Neural progenitor cell (in vitro differentiated cells): Measurements from ENCODE around the gene TSHZ1. TPM values are rescaled to one million over a fixed set of nuclear protein-coding genes. Genes with fewer than 3 reads are reported as not detected.

Experiments used
- DNase-seq: peaks from one replicate; pipeline ENCODE4 v3.0.0-alpha.2; 2016; ENCODE audit warnings: low spot score
- H2AFZ ChIP-seq: fragments of 200-600 bp; sonication (generic); replicated peaks from 2 replicates; pipeline ENCODE4 v1.6.1; 2016; ENCODE audit warnings: antibody characterized with exemption
- H3F3A ChIP-seq: fragments of 200-600 bp; sonication (generic); 2 replicates; pipeline ENCODE4 v1.6.1; 2016; ENCODE audit warnings: antibody characterized with exemption, low read depth
- H3K27ac ChIP-seq: fragments of 200-600 bp; sonication (generic); 2 replicates; pipeline ENCODE4 v1.5.1; 2016; ENCODE audit warnings: mild to moderate bottlenecking
- H3K27me3 ChIP-seq: fragments of 200-600 bp; sonication (generic); 2 replicates; pipeline ENCODE4 v1.6.1; 2016; ENCODE audit warnings: mild to moderate bottlenecking, moderate library complexity
- H3K36me3 ChIP-seq: fragments of 200-600 bp; sonication (generic); 2 replicates; pipeline ENCODE4 v1.5.1; 2016
- H3K4me1 ChIP-seq: fragments of 200-600 bp; sonication (generic); 2 replicates; pipeline ENCODE4 v1.6.1; 2016; ENCODE audit warnings: mixed run types
- H3K4me2 ChIP-seq: fragments of 200-600 bp; sonication (generic); 2 replicates; pipeline ENCODE4 v1.6.1; 2016
- H3K4me3 ChIP-seq: fragments of 200-600 bp; sonication (generic); 2 replicates; pipeline ENCODE4 v1.5.1; 2016
- H3K79me2 ChIP-seq: fragments of 200-600 bp; sonication (generic); 2 replicates; pipeline ENCODE4 v1.6.1; 2016; ENCODE audit warnings: low read depth
- H3K9ac ChIP-seq: fragments of 200-600 bp; sonication (generic); 2 replicates; pipeline ENCODE4 v1.6.1; 2016
- H3K9me3 ChIP-seq: fragments of 200-600 bp; sonication (generic); 2 replicates; pipeline ENCODE4 v1.5.1; 2016; ENCODE audit warnings: low read depth
- H4K20me1 ChIP-seq: fragments of 200-600 bp; sonication (generic); 2 replicates; pipeline ENCODE4 v1.6.1; 2016; ENCODE audit warnings: low read depth
- H3K27ac Mint-ChIP-seq: 3 replicates; pipeline ENCODE4 v1.8.0; 2021; ENCODE audit warnings: mixed read lengths
- H3K27me3 Mint-ChIP-seq: 2 replicates; pipeline ENCODE4 v1.8.0; 2022; ENCODE audit warnings: low read depth, mild to moderate bottlenecking, inconsistent platforms, moderate library complexity, mixed read lengths; ENCODE audit not compliant: insufficient read depth
- H3K36me3 Mint-ChIP-seq: 3 replicates; pipeline ENCODE4 v1.8.0; 2021; ENCODE audit warnings: mixed read lengths
- H3K4me1 Mint-ChIP-seq: 3 replicates; pipeline ENCODE4 v1.8.0; 2021; ENCODE audit warnings: mixed read lengths
- H3K4me3 Mint-ChIP-seq: 3 replicates; pipeline ENCODE4 v1.8.0; 2021; ENCODE audit warnings: mild to moderate bottlenecking, moderate library complexity, mixed read lengths
- H3K9me3 Mint-ChIP-seq: 3 replicates; pipeline ENCODE4 v1.8.0; 2020; ENCODE audit warnings: mixed read lengths
- CTCF ChIP-seq: fragments of 200-600 bp; sonication (generic); IDR thresholded peaks from 2 replicates; pipeline ENCODE4 v1.5.1; 2017; ENCODE audit warnings: antibody characterized with exemption, mild to moderate bottlenecking
- EZH2 ChIP-seq: fragments of 200-600 bp; sonication (generic); IDR thresholded peaks from 2 replicates; pipeline ENCODE4 v1.6.1; 2017; ENCODE audit warnings: antibody characterized with exemption, mild to moderate bottlenecking, moderate library complexity
- EZH2phosphoT487 ChIP-seq: fragments of 200-600 bp; sonication (generic); IDR thresholded peaks from 2 replicates; pipeline ENCODE4 v1.6.1; 2017; ENCODE audit warnings: antibody characterized with exemption
- total RNA-seq: library from RNA; depleted of rRNA; stranded (reverse); fragments of >200 nt; gene quantifications from 2 replicates; pipeline ENCODE4 v1.2.3, GENCODE V29; 2015; ENCODE audit warnings: low replicate concordance

TSHZ1 gene
- total RNA-seq, 1 donor from 2014 or later = 0.06 TPM

- Histone ChIP-seq H3K79me2 (no peaks in the 10 kb centered on the region), H3K27ac (no peak overlapping the region), H3K9me3 (no peaks in the 10 kb centered on the region), H3K4me3 (no peak overlapping the region), H3K9ac (no peak overlapping the region), H4K20me1 (no peaks in the 10 kb centered on the region), H3K4me1 (peaks cover 3% of the 10 kb centered on the region), H3K36me3 (no peaks in the 10 kb centered on the region), H2AFZ (no peak overlapping the region), H3K27me3 (no peaks in the 10 kb centered on the region), H3F3A (no peaks in the 10 kb centered on the region), H3K4me2 (no peak overlapping the region)
- H3K9me3 Mint-ChIP-seq = no peaks in the 10 kb centered on the region
- DNase-seq = no peak
- H3K27ac Mint-ChIP-seq = no peak overlapping the region
- H3K4me3 Mint-ChIP-seq = no peak overlapping the region
- no peak for TF ChIP-seq CTCF
- no peak for TF ChIP-seq EZH2phosphoT487
- no peak for TF ChIP-seq EZH2
- H3K36me3 Mint-ChIP-seq = no peaks in the 10 kb centered on the region
- peaks cover 4% of the 10 kb centered on the region for H3K27me3 Mint-ChIP-seq
- H3K4me1 Mint-ChIP-seq = peaks cover 29% of the 10 kb centered on the region
Observed at GRCh38 chr18:75228967-75229366, 18.4 kb downstream of the TSHZ1 start.

- no peak overlapping the region for H3K4me3 Mint-ChIP-seq
- TF ChIP-seq EZH2 = no peak
- no peak for TF ChIP-seq CTCF
- TF ChIP-seq EZH2phosphoT487 = no peak
- no peaks in the 10 kb centered on the region for H3K36me3 Mint-ChIP-seq
- Histone ChIP-seq H3K9me3 (no peaks in the 10 kb centered on the region), H3F3A (no peaks in the 10 kb centered on the region), H3K79me2 (no peaks in the 10 kb centered on the region), H3K27ac (no peak overlapping the region), H2AFZ (no peak overlapping the region), H3K4me1 (peaks cover 3% of the 10 kb centered on the region), H3K27me3 (no peaks in the 10 kb centered on the region), H3K9ac (no peak overlapping the region), H3K4me3 (no peak overlapping the region), H3K4me2 (no peak overlapping the region), H3K36me3 (no peaks in the 10 kb centered on the region), H4K20me1 (no peaks in the 10 kb centered on the region)
- peaks cover 4% of the 10 kb centered on the region for H3K27me3 Mint-ChIP-seq
- peaks cover 24% of the 10 kb centered on the region for H3K4me1 Mint-ChIP-seq
- no peak for DNase-seq
- no peaks in the 10 kb centered on the region for H3K9me3 Mint-ChIP-seq
- H3K27ac Mint-ChIP-seq = no peak overlapping the region
Observed at GRCh38 chr18:75229437-75229836, 18.8 kb downstream of the TSHZ1 start.

GRCh38 chr18:75230163-75231052 lies 19.8 kb downstream of the TSHZ1 start:
- no peaks in the 10 kb centered on the region for H3K79me2 ChIP-seq
- peaks cover 4% of the 10 kb centered on the region for H3K27me3 Mint-ChIP-seq
- no peak overlapping the region for H3K27ac Mint-ChIP-seq
- DNase-seq = no peak
- no peak overlapping the region for H3K4me3 Mint-ChIP-seq
- no peaks in the 10 kb centered on the region for H3K27me3 ChIP-seq
- no peaks in the 10 kb centered on the region for H3K36me3 Mint-ChIP-seq
- H3K36me3 ChIP-seq = no peaks in the 10 kb centered on the region
- no peaks in the 10 kb centered on the region for H3K9me3 Mint-ChIP-seq
- H3K4me1 ChIP-seq = peaks cover 3% of the 10 kb centered on the region
- H3K27ac ChIP-seq = no peak overlapping the region
- no peak overlapping the region for H3K4me3 ChIP-seq
- H4K20me1 ChIP-seq = no peaks in the 10 kb centered on the region
- TF ChIP-seq EZH2phosphoT487 = no peak
- TF ChIP-seq EZH2 = no peak
- no peak for TF ChIP-seq CTCF
- H3F3A ChIP-seq = no peaks in the 10 kb centered on the region
- H3K9me3 ChIP-seq = no peaks in the 10 kb centered on the region
- H3K4me2 ChIP-seq = no peak overlapping the region
- H3K9ac ChIP-seq = no peak overlapping the region
- no peak overlapping the region for H2AFZ ChIP-seq
- H3K4me1 Mint-ChIP-seq = peaks cover 23% of the 10 kb centered on the region
